ENCODE measurements around the gene NUDT6. TPM values are rescaled to one million over a fixed set of nuclear protein-coding genes. Genes with fewer than 3 reads are reported as not detected.

NUDT6 gene
- total RNA-seq, 2 donors from 2014 or later, result 6.6 to 12.4 TPM

GRCh38 chr4:122963216-122963615 is 40.8 kb upstream of the NUDT6 start:
- TF ChIP-seq POLR2A (IDR thresholded peaks at IDR 0.05), result no peak
- TF ChIP-seq POLR2AphosphoS5 (IDR thresholded peaks at IDR 0.05), result no peak
- TF ChIP-seq CTCF (IDR thresholded peaks at IDR 0.05), result no peak
- no peak overlapping the region for H3K4me3 ChIP-seq
- no peaks in the 10 kb centered on the region for H3K36me3 ChIP-seq
- no peak overlapping the region for H3K27ac ChIP-seq
- no peaks in the 10 kb centered on the region for H3K4me1 ChIP-seq (replicated peaks)
- H3K9me3 ChIP-seq, result no peaks in the 10 kb centered on the region
- no peaks in the 10 kb centered on the region for H3K27me3 ChIP-seq (replicated peaks; ENCODE audit: insufficient read depth)
- DNase-seq (ENCODE audit: low spot score), result no peak
- intact Hi-C loops (cut with DNase I), result no loop called here

- Histone ChIP-seq H3K4me3 (no peak overlapping the region), H3K27ac (no peak overlapping the region), H3K9me3 (no peaks in the 10 kb centered on the region), H3K4me1 (replicated peaks) (no peaks in the 10 kb centered on the region), H3K36me3 (no peaks in the 10 kb centered on the region), H3K27me3 (replicated peaks; ENCODE audit: insufficient read depth) (no peaks in the 10 kb centered on the region)
- intact Hi-C loops (cut with DNase I), result no loop called here
- WGBS, result 60% methylated on average over 2 of the region's 2 CpGs
- no peak for DNase-seq (ENCODE audit: low spot score)
- TF ChIP-seq POLR2AphosphoS5 (IDR thresholded peaks at IDR 0.05), result no peak
- no peak for TF ChIP-seq CTCF (IDR thresholded peaks at IDR 0.05)
- no peak for TF ChIP-seq POLR2A (IDR thresholded peaks at IDR 0.05)
Measured at GRCh38 chr4:122960611-122961000, 38.2 kb upstream of the NUDT6 start.

GRCh38 chr4:122959981-122960610 is 37.7 kb upstream of the NUDT6 start:
- H3K27ac ChIP-seq, result no peak overlapping the region
- no peaks in the 10 kb centered on the region for H3K36me3 ChIP-seq
- no peaks in the 10 kb centered on the region for H3K27me3 ChIP-seq (replicated peaks; ENCODE audit: insufficient read depth)
- WGBS, result 65% methylated on average over 3 of the region's 3 CpGs
- no peak for DNase-seq (ENCODE audit: low spot score)
- no peaks in the 10 kb centered on the region for H3K9me3 ChIP-seq
- TF ChIP-seq POLR2A (IDR thresholded peaks at IDR 0.05), result no peak
- no peak for TF ChIP-seq POLR2AphosphoS5 (IDR thresholded peaks at IDR 0.05)
- no peak for TF ChIP-seq CTCF (IDR thresholded peaks at IDR 0.05)
- intact Hi-C loops (cut with DNase I), result no loop called here
- no peak overlapping the region for H3K4me3 ChIP-seq
- H3K4me1 ChIP-seq (replicated peaks), result no peaks in the 10 kb centered on the region

GRCh38 chr4:122959441-122959840 is 37.0 kb upstream of the NUDT6 start:
- 76% methylated on average over 3 of the region's 3 CpGs for WGBS
- Histone ChIP-seq H3K36me3 (no peaks in the 10 kb centered on the region), H3K27ac (no peak overlapping the region), H3K4me1 (replicated peaks) (no peaks in the 10 kb centered on the region), H3K27me3 (replicated peaks; ENCODE audit: insufficient read depth) (no peaks in the 10 kb centered on the region), H3K4me3 (no peak overlapping the region), H3K9me3 (no peaks in the 10 kb centered on the region)
- intact Hi-C loops (cut with DNase I), result no loop called here
- TF ChIP-seq POLR2AphosphoS5 (IDR thresholded peaks at IDR 0.05), result no peak
- TF ChIP-seq POLR2A (IDR thresholded peaks at IDR 0.05), result no peak
- no peak for TF ChIP-seq CTCF (IDR thresholded peaks at IDR 0.05)
- DNase-seq (ENCODE audit: low spot score), result no peak

DNA sequence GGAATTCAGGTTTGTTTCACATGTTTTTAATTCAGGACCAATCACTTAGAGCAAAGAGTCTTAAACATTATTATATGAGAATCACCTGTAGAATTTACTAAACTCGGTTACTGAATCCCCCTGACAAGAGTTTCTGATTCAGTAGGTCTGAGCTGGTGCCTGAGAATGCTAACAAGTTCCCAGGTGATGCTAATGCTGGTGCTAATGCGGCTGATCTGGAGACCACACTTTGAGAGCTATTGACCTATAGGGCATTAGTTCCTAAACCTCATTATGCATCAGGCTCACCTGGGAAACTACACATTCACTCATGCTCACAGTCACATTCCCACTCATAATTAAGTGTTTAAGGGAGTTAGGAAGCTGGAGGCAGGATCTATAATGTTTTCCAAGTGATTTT is 36.1 kb upstream of the NUDT6 start:
- no peak overlapping the region for H3K4me3 ChIP-seq
- H3K27ac ChIP-seq, result no peak overlapping the region
- no peaks in the 10 kb centered on the region for H3K4me1 ChIP-seq (replicated peaks)
- DNase-seq (ENCODE audit: low spot score), result no peak
- H3K27me3 ChIP-seq (replicated peaks; ENCODE audit: insufficient read depth), result no peaks in the 10 kb centered on the region
- TF ChIP-seq POLR2A (IDR thresholded peaks at IDR 0.05) (no peak), POLR2AphosphoS5 (IDR thresholded peaks at IDR 0.05) (no peak), CTCF (IDR thresholded peaks at IDR 0.05) (no peak)
- no peaks in the 10 kb centered on the region for H3K9me3 ChIP-seq
- WGBS, result 81% methylated on average over 2 of the region's 2 CpGs
- H3K36me3 ChIP-seq, result no peaks in the 10 kb centered on the region
- intact Hi-C loops (cut with DNase I), result no loop called here
